GM12892 (cell line): ENCODE results near the gene NEURL1.

Experiments used
- POLR2A ChIP-seq: IDR thresholded peaks from 2 replicates; pipeline ENCODE4 v1.6.1; 2011; ENCODE audit warnings: low read depth, low read length, control low read depth
- POLR2AphosphoS5 ChIP-seq: IDR thresholded peaks from 2 replicates; pipeline ENCODE4 v1.6.1; 2011; ENCODE audit warnings: low read depth, low read length, control low read depth

DNA sequence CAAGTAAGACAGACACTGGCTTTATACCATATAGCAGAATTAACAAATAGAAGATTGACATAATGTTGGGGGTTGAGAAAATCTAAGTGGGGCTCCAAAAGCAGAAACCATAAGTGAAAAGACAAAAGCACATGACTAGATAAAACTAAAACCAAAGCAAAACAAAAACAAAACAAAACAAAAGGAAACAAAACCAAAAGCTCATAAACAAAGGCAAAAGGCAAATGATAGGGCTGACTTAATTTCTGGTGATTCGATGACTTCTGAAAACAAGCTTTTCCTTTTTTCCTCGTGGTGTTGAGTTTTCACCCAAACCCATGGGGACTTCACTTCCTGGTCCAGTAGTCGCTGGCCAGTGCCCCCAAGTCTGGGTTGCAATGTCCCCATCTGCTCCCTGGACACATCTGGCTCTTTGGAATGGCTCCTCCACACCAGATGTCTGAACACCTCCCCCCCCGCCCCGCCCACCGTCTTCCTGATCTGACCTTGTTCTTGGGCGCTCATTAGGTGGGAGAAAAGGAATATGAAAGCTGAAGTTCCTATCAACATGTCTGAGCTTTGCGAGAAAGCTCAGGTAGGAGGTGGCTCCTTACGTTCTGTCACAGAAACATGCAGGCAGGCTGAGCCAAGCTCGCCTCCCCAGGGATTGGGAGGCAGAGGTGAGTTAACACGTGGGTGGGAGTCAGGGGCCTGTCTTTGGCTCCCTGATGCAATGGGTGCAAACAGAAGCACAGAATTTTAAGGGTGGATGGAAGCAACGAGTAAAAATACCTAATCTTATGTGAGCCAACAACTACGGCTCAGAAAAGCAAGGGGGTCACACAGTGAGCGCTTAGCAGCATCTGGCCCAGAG is 121.0 kb downstream of the NEURL1 start:
- TF ChIP-seq POLR2A (no peak), POLR2AphosphoS5 (no peak)
